GM12875 (cell line): Measurements from ENCODE around the gene TPP1.

Experiments used
- H3K4me3 ChIP-seq: one replicate; pipeline ENCODE4 v1.5.1; 2011; ENCODE audit warnings: low read depth, low read length, control low read depth
- CTCF ChIP-seq: IDR thresholded peaks from 2 replicates; pipeline ENCODE4 v1.5.1; 2011; ENCODE audit warnings: low read depth, mild to moderate bottlenecking, control low read depth, inconsistent platforms, low read length, moderate library complexity, borderline replicate concordance; ENCODE audit not compliant: insufficient read depth

The TPP1 gene

GRCh38 chr11:6654281-6655019, 35.2 kb upstream of the TPP1 start:
- H3K4me3 ChIP-seq = no peak overlapping the region
- no peak for TF ChIP-seq CTCF

GRCh38 chr11:6653656-6654055, 34.4 kb upstream of the TPP1 start:
- TF ChIP-seq CTCF = no peak

GRCh38 chr11:6653097-6653496, 33.9 kb upstream of the TPP1 start:
- no peak for TF ChIP-seq CTCF
- H3K4me3 ChIP-seq = no peak overlapping the region

More at GRCh38 chr11:6653656-6654055, 34.4 kb upstream of the TPP1 start:
- no peak overlapping the region for H3K4me3 ChIP-seq

GRCh38 chr11:6652182-6652581, 33.0 kb upstream of the TPP1 start:
- no peak for TF ChIP-seq CTCF
- no peak overlapping the region for H3K4me3 ChIP-seq

GRCh38 chr11:6650980-6651379, 31.8 kb upstream of the TPP1 start:
- no peak for TF ChIP-seq CTCF
- H3K4me3 ChIP-seq = no peak overlapping the region

- TF ChIP-seq CTCF = no peak
- H3K4me3 ChIP-seq = no peak overlapping the region
Measured at GRCh38 chr11:6650104-6650503, 30.9 kb upstream of the TPP1 start.

GRCh38 chr11:6648501-6648900, 29.3 kb upstream of the TPP1 start:
- H3K4me3 ChIP-seq = no peak overlapping the region
- TF ChIP-seq CTCF = no peak
